ACC112 (cell line): ENCODE results near the gene RNPEPL1.

Experiments used
- H2AFZ ChIP-seq: fragments of 200-600 bp; sonication (generic); one replicate; pipeline ENCODE4 v1.6.0; 2017; ENCODE audit warnings: antibody characterized with exemption, low read length; ENCODE audit not compliant: unreplicated experiment
- H3K27ac ChIP-seq: fragments of 200-600 bp; sonication (generic); 2 replicates; pipeline ENCODE4 v1.5.1; 2014; ENCODE audit warnings: low read depth, mild to moderate bottlenecking, antibody characterized with exemption, low read length, moderate library complexity
- H3K27me3 ChIP-seq: fragments of 200-600 bp; sonication (generic); 2 replicates; pipeline ENCODE4 v1.6.1; 2014; ENCODE audit warnings: mild to moderate bottlenecking, antibody characterized with exemption, low read length, moderate library complexity, mixed read lengths; ENCODE audit not compliant: insufficient read depth
- H3K36me3 ChIP-seq: fragments of 200-600 bp; sonication (generic); 2 replicates; pipeline ENCODE4 v1.6.1; 2016; ENCODE audit warnings: mild to moderate bottlenecking, antibody characterized with exemption, low read length, moderate library complexity, mixed read lengths; ENCODE audit not compliant: insufficient read depth
- H3K4me1 ChIP-seq: fragments of 200-600 bp; sonication (generic); one replicate; pipeline ENCODE4 v1.6.1; 2016; ENCODE audit warnings: low read length, mixed read lengths; ENCODE audit not compliant: insufficient read depth, unreplicated experiment, control insufficient read depth
- H3K4me3 ChIP-seq: fragments of 200-600 bp; sonication (generic); 2 replicates; pipeline ENCODE4 v1.5.1; 2014; ENCODE audit warnings: mild to moderate bottlenecking, low read depth, low read length
- H3K79me2 ChIP-seq: fragments of 200-600 bp; sonication (generic); one replicate; pipeline ENCODE4 v1.6.0; 2016; ENCODE audit warnings: low read length; ENCODE audit not compliant: control insufficient read depth, unreplicated experiment, insufficient read depth

RNPEPL1 gene

DNA sequence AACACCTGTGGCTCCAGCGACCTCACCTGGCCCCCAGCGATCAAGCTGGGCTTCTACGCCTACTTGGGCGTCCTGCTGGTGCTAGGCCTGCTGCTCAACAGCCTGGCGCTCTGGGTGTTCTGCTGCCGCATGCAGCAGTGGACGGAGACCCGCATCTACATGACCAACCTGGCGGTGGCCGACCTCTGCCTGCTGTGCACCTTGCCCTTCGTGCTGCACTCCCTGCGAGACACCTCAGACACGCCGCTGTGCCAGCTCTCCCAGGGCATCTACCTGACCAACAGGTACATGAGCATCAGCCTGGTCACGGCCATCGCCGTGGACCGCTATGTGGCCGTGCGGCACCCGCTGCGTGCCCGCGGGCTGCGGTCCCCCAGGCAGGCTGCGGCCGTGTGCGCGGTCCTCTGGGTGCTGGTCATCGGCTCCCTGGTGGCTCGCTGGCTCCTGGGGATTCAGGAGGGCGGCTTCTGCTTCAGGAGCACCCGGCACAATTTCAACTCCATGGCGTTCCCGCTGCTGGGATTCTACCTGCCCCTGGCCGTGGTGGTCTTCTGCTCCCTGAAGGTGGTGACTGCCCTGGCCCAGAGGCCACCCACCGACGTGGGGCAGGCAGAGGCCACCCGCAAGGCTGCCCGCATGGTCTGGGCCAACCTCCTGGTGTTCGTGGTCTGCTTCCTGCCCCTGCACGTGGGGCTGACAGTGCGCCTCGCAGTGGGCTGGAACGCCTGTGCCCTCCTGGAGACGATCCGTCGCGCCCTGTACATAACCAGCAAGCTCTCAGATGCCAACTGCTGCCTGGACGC, 61.9 kb downstream of the RNPEPL1 start:
- no peak overlapping the region for H3K4me3 ChIP-seq
- H3K36me3 ChIP-seq: no peaks in the 10 kb centered on the region
- H2AFZ ChIP-seq: no peak overlapping the region
- no peaks in the 10 kb centered on the region for H3K27me3 ChIP-seq
- no peak overlapping the region for H3K27ac ChIP-seq
- no peaks in the 10 kb centered on the region for H3K79me2 ChIP-seq
- H3K4me1 ChIP-seq: no peaks in the 10 kb centered on the region
